ENCODE measurements around the gene CHST4.

GRCh38 chr16:71482569-71482968, 43.7 kb upstream of the CHST4 start:
- TF ChIP-seq CTCF (conservative IDR thresholded peaks at IDR 0.05 in 1 of 2, IDR thresholded peaks at IDR 0.05 in 1 of 2; ENCODE audit: extremely low read depth in 1 of 2, insufficient read depth in 1 of 2, low read depth in 1 of 2, low read length in 2 of 2) (no peak), EZH2 (IDR thresholded peaks at IDR 0.05; ENCODE audit: borderline replicate concordance, low read length) (no peak)

Data from mammary epithelial cell (primary cell).